ENCODE data around the gene TADA3.

DNA sequence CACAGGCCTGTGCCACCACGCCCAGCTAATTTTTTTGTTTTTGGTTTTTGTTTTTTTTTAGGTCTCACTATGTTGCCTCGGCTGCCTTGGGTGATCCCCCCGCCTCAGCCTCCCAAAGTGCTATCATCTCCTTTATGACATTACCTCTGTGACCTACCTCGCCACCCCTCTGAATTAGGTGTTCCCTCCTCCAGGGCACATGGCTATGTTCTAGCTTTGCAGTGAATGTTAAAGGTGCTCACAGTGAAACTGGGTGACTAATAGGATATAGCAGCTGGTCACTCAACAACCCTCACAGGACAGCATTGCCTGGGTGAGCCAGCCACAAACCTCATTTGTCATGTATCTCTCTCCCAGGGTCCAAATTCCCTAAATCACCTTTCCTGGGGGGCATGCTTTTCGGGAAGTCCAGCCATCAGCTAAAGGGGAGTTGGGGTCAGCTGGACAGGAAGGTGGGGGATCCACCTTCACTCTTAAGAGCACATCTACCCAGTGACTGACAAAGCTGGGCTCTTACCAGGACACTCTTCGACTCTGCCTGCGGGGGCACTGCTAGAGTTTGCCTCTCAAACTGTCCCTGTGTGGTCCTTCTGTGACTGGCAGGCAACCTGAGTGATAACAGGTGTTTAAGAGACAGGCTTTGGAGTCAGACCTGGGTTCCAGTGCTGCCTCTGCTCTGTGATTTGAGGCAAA lies 16.2 kb upstream of the TADA3 start:
- TF ChIP-seq POLR2A (IDR thresholded peaks at IDR 0.05) (no peak), POLR2AphosphoS5 (IDR thresholded peaks at IDR 0.05) (no peak)

All from prostate gland (tissue), 1 donor.